Measurements from ENCODE around the gene PTPRG.

Gene PTPRG

GRCh38 chr3:61664105-61664482 is 102.7 kb downstream of the PTPRG start:
- no peak for DNase-seq

GRCh38 chr3:61665121-61665520 is 103.8 kb downstream of the PTPRG start:
- DNase-seq = no peak

DNA sequence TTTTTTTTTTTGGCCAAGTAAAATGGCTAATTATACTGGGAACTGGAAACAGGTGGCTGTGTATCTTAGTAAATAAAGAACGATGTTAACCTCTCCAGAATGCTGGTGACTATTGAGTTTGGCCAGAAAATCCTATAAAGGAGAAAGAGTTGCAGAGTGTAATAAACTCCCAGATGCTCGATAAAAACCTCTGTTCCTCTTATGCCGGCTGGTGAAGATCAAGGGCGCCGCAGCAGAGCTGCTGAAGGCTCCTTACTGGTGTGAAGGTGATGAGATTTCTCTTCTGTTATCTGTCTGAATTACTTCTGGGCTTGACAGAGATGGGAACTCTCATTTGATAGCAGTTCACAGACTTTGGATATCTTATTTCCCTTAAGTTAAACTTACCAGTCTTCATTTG is 104.6 kb downstream of the PTPRG start:
- DNase-seq = no peak

DNA sequence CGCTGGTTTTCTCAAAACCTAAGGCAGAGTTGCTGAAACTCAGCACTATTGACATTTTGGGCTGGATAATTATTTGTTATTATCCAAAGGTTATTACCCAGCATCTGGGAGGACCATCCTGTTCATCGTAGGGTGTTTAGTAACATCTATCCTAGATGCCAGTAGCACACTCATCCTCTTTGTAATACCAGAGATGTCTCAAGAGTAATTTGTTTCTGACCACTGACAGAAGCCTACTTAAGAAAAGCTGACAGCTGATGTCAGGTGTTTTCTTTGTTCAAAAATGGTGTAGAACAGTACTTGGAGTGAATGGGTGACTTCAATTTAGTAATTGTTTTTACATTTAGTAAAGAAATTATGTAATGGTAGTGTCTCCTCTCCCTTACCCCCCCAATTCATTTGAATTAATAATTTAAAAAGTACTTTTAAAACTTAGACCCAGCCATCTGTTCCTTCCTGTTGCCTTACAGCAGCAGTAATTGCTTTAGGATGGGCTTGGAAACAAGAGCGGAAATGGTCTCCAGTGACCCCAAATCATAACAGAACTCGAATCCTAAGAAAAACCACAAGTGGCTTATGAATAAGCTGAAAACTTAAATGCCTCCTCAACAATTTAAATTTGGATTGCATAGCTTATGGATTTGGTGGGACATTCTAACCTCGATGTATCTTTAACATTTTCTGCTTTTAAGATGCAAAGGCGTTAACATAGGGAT is 105.4 kb downstream of the PTPRG start:
- no peak for DNase-seq

DNA sequence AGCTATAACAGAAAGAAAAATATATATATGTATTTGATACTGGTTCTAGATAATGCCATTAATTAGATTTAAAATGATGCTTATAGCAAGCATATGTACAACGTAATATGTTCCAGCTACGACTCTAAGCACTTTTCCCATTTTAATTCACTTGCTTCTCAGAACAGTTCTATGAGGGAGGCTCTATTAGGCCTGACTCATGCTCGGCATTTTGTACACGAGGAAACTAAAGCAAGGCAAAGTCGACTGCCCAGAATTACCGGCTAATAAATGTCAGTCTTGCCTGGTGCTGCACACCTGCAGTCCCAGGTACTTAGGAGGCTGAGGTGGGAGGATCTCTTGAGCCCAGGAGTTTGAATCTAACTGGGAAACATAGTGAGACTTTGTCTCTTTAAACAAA is 106.0 kb downstream of the PTPRG start:
- no peak for DNase-seq

DNA sequence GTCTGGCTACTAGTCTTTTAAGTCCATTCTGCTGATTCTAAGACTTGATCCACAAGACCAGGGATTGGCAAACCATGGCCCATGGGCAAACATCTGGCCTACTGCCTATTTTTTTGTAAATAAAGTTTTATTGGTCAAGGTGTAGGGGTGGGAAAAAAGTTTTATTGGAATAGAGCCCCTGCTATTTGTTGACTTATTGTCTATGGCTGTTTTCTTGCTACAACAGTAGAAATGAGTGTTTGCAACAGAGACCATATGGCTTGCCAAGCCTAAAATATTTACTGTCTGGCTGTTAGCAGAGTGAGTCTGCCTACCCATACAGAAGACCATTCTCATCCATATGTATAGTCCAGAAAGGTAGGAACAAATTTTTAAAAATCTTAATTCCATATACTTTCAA is 106.4 kb downstream of the PTPRG start:
- DNase-seq = no peak

- DNase-seq = no peak
Measured at GRCh38 chr3:61668317-61668864, 107.0 kb downstream of the PTPRG start.

- DNase-seq = no peak
Measured at GRCh38 chr3:61669203-61669602, 107.8 kb downstream of the PTPRG start.

GRCh38 chr3:61669668-61670299 is 108.4 kb downstream of the PTPRG start:
- DNase-seq = no peak

DNA sequence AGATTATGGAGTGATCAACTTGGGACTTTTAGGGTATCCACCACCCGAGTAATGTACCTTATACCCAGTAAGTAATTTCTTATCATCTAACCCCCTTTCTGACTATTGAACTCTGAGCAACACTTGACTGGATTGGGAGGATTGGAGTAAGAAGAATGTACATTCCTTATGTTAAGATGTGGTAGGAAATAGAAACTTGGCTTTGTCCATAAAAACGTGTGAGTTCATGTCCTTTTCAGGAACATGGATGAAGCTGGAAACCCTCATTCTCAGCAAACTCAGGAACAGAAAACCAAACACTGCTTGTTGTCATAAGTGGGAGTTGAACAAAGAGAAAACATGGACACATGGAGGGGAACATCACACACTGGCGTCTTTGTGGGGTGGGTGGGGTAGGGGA is 112.3 kb downstream of the PTPRG start:
- no peak for DNase-seq

DNA sequence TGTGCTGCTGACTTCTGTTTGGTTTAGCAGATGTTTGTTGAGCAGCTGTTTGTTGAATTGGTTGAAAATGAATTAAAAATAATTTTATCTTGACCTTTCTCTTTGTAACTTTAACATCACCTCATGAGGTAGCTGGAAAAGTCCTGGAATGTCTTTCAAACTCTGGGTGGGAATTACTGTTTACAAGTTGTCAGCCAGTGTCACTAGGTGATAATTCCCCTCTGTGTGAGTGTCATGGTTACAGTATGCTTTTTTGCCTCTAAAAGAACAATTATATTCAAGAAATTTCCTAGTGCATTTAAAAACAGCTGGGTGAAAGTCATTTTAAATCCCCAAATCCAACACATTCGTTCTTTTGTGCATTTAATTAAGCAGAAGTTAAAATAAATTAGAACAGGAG is 113.2 kb downstream of the PTPRG start:
- DNase-seq = no peak

GRCh38 chr3:61679026-61679425 is 117.7 kb downstream of the PTPRG start:
- DNase-seq = no peak

DNA sequence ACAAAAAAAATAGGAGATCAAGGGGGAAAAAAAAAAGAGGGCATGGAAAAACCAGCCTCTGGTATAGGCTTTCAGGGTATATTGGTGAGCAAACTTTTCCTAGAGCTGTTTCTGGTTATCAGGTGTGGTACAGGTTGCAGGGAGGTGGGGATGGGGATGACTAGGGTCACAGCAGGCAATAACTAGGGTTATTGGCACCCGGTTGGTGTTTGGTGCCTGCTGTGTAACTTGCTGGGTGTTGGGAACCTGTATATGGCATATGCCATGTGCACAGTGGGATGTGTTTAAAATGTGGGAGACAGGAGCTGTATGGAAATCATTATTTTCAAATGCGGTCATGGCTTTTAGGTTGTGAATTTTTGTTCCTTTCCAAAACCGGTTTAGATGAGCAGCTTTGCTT is 119.2 kb downstream of the PTPRG start:
- DNase-seq = no peak

DNA sequence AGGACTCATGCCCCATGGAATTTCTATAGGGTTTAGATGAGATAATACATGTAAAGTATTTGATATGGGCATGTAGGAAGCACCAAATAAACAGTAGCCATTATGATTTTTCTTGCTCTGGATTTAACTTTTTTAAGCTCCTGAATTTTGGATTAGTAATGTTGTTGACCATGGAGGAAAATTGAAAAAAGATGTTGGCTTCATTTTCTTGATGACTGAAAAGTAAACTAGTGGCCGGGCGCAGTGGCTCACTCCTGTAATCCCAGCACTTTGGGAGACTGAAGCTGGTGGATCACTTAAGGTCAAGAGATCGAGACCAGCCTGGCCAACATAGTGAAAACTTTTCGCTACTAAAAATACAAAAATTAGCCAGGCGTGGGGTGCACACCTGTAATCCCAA is 120.3 kb downstream of the PTPRG start:
- no peak for DNase-seq

DNA sequence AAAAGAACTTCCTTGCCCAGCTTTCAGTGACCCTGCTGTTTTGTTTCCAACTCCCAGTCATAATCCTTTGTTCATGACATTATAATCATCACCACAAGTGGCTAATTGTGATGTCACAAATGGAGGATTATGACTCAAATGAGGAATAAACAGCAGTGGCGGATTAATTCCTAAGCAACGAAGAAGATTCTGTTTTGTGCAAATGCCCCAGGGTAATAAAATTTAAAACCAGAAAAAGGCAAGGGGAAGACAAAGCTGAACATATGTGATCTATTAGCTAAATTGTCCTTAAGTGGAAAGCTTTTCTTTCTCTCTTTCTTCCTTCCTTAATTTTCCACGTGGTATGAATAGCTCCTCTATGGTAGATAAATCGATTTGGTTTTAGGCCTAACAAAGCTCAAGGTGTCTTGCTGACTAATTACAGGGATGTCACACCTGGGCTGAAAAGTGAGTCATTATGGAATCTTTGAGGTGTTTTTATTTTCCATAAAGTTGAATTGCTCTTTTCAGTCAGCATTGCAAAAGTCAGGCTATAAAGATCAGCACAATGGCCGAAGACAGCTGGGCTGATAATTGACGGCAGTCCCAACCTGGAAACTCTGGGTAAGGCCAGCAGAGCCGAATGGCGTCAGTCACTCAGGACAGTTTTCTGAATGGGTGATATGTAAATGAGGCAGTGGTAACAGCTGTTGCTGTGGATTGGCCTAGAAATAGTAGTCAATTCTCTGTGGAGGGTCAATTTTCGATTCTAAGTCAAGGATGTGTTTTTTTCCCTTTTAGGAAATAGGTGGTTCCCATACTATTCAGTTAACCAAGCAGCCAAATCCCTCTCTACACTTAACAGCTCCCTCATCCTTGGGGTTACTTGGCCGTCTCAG is 121.5 kb downstream of the PTPRG start:
- DNase-seq = peak; percentile 34 to 68

GRCh38 chr3:61683549-61684236 is 122.3 kb downstream of the PTPRG start:
- DNase-seq = no peak

DNA sequence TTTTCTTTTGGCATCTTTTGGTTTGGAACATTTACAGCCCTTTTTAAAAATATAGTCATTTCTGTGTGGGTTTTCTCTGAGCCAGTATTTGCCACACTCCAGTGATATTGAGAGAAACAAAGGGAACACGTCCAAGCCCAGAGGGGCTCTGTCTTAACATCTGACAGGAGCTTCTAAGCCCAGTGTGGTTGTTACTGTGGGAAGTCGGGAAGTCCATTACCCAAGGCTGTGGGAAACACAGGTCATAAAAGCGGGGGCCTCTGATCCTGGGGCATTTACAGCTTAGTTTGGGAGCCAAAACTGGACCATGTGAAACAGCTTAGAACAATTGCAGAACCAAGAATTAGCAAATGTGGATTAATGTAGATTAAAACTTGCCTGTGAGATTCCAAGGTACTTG is 123.0 kb downstream of the PTPRG start:
- DNase-seq = no peak

GRCh38 chr3:61685755-61686154 is 124.4 kb downstream of the PTPRG start:
- peak; percentile 11 to 76 for DNase-seq

GRCh38 chr3:61686228-61686648 is 124.9 kb downstream of the PTPRG start:
- DNase-seq = no peak

- DNase-seq = no peak
Measured at GRCh38 chr3:61687206-61687605, 125.8 kb downstream of the PTPRG start.

- no peak for DNase-seq
Measured at GRCh38 chr3:61687663-61688306, 126.4 kb downstream of the PTPRG start.

DNA sequence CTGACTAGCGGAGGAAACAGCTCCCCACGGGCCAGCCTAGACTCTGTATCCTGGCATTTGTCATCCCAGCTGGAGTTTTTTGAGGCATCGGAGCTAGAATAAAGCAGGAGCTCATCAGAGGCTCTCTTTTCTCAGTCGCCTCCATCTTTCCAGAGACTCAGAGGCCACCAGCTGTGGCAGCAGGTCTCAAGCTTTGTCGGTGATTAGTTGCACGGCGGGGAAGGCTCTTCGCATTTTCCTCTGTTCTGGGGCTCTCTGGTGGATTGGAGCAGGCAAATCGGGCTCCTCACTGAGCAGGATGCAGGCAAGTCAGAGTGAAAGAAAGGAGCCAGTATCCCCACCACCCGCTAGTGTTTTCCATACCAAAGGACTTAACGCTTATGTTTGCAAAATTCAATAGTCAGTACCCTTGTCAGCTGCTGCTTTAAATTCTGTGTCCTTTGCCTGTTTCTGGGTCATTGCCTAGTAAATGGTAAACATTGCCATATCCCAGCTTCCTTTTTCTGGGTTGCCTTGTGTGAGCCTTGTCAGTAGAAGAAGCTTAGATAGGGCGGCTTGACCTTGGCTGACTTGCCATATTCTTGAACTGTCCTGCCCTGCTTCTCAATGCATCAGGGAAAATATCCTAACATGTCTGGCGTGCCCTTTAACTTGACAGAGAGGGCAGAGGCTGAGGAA is 127.1 kb downstream of the PTPRG start:
- DNase-seq = no peak
